Renal cortical epithelial cell (primary cell): ENCODE measurements around the gene TXLNB. TPM values are rescaled to one million over a fixed set of nuclear protein-coding genes. Genes with fewer than 3 reads are reported as not detected.

Source experiments
- DNase-seq: peaks from one replicate; pipeline ENCODE4 v3.0.0-alpha.2; 2011; ENCODE audit warnings: low read depth
- total RNA-seq: library from RNA; depleted of rRNA; stranded (reverse); fragments of >200 nt; gene quantifications from 2 replicates; pipeline ENCODE4 v1.2.3, GENCODE V29; 2014

TXLNB gene
- total RNA-seq = 0.05 TPM in 1 of 2 replicates, not detected in the other

- DNase-seq = peak; percentile 89
Measured at GRCh38 chr6:139291813-139292619, at the start of gene TXLNB. Gene TXLNB (minus strand): TSS chr6:139291998. CDS start chr6:139288899, 3,099 bp downstream.

GRCh38 chr6:139341060-139341459 lies 49.3 kb upstream of the TXLNB start:
- DNase-seq = no peak

DNA sequence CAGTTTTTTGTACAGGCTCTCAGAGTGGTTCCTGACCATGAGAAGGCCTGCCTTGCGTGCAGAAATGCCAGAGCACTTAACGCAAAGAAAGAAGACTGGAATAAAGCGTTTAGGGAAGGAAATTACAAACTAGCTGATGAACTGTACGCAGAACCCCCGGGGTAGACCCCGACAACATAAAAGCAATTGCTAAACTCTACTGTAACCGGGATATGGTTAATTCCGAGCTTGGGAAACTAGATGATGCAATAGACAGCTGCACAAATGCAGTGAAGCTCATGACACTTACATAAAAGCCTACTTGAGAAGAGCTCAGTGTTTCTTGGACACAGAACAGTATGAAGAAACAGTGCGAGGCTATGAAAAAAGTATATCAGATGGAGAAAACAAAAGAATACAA lies 47.0 kb upstream of the TXLNB start:
- DNase-seq = no peak

- DNase-seq = no peak
Measured at GRCh38 chr6:139337830-139338229, 46.0 kb upstream of the TXLNB start.

- DNase-seq = no peak
Measured at GRCh38 chr6:139337001-139337400, 45.2 kb upstream of the TXLNB start.

GRCh38 chr6:139336488-139336887 lies 44.7 kb upstream of the TXLNB start:
- peak; percentile 32 for DNase-seq

GRCh38 chr6:139335447-139336210 lies 43.8 kb upstream of the TXLNB start:
- DNase-seq = no peak

- DNase-seq = peak; percentile 82
Measured at GRCh38 chr6:139334806-139335446, 43.1 kb upstream of the TXLNB start.

DNA sequence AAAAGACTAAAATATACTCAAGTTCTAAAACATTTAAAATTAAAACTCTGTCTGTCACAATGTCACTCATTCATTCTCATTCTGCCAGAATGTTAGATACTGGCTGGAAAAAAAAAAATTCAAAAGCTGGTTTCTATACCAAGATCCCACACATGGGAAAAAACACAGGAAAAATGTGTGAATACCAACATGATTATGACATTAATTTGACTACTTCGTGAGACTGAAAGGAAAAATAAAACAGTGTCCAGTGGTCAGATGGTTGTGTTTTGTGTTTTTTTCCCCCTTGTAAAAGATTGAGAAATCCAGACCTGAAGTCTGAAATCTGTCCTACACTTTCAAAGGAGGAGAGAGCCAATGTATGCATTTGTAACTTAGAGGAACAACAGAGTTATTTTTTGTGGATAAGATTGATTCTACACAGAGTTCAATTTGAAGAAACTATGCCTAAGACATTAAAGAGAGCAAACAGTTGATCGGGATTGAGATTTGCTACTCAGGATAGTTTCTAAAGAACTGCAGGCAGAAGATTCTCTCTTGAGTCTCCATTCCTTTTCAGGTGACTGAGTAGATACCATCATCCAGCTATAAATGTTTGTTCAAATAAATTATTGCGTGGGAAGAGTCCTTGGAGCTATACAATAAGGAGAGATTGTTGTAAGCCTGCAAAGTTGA lies 39.2 kb upstream of the TXLNB start:
- DNase-seq = no peak

DNA sequence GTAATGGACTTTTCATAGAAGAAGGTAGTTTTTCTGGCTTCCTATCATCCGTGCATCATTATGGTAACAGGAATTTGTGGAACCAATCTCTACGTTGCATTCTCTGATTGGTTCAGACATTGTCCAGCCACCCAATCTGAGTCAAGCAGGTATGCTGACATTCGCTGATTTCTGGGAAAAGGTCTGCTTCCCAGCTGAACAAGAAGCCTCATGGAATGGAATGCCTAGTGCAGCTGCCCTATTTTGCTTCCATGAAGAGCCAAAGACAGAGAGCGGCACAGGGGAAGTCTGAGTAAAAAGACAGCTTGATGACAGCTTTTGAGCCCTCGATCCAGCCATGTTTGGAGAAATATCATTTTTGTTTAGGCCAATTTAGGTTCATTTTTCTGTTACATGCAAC lies 38.5 kb upstream of the TXLNB start:
- no peak for DNase-seq

- no peak for DNase-seq
Measured at GRCh38 chr6:139329224-139329623, 37.4 kb upstream of the TXLNB start.

DNA sequence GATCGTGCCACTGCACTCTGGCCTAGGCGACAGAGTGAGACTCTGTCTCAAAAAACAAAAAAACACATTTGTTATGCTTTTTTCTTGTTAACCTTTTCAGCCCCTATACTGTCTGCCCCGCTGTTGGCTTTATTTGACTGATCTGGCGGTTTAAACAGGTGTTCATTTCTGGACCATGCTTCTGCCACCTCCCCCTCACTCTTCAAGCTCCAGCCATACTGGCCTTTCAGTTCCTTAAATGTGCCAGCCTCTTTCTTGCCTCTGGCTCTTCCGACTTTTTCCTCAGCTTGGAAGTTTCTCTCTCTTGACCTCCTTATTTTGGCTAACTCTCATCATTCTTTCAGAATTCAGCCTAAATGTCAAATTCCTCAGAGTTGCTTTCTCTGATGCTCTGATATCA lies 35.2 kb upstream of the TXLNB start:
- DNase-seq = no peak

DNA sequence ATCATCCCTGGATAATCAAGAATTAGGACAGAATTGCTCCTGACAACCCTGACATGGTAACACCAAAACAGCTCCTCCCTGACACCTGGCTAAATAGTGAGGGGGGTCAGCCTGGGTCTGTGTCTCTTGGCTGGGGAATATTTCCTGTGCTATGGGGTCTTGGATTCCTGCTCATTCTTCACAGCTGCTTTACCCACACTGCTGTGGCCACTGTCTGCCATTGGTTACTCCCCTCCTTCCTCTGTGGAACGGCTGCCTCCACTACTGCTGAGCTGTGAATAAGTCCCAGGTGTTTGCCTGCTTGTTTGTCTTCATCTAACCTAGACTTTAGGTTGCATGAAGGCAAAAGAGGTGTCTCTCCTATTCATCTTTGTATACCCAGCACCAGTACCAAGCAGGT lies 33.9 kb upstream of the TXLNB start:
- DNase-seq = no peak

DNA sequence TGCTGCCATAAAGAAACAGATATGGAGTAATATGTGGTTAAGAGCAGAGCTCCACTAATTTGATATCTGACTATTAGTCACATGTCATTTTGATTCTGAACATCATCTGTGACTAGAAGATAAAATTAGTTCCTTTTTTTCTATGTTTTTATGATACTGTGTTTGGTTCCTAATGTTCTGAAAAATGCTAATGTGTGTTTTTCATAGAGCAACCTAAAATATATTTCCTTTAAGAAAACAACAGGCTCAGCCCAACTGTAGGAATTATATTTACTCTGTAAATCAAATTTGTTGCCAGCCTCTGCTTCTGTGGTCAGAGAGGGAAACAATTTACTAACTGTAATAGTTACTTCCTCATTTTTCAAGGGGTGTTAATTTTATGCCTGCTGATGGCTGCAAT lies 33.3 kb upstream of the TXLNB start:
- DNase-seq = no peak

DNA sequence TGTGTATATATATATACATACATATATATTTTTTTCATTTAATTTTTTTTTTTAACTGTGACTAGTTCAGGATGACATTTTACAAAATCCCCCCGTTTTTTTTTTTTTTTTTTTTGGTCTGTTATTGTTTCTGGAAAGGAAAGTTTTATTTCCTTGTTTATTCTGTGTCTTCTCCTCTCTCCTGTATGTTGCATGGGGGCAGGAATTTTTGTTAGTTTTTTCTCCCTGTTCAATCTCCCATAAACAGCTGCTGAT lies 32.4 kb upstream of the TXLNB start:
- DNase-seq = no peak

DNA sequence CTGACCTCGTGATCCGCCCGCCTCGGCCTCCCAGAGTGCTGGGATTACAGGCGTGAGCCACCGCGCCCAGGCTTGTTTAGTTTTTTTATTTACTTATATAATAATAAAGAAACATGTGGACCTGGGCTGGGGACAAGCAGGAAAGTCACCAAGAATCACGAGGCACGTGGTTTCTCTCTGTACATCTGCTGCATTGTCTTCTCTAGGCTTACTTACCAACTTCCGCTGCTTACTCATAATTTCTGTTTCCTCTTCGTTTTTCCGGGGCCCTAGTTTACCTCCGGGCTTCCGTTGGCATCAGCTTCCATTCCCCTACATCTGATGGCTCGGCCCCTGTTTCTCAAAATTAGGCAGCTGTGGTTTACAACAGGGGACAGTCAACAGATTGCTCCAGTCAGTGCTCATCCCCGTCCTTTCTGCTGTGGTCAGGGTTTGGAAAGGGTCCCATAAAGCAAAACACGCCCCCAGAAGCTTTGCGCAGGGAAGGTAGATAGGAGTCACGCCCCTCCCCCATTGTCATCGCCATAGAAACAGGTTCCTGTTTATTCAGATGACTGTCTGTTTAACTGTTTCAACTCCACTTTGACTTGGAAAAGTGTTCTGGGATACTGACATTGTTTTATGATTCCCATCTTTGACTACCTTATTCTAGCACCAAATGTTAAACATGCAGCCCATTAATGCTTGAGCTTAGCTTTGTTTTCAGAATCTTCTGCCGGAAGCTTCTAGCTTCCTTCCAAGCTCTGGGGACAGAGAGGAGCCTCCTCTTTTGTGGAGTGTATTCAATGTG lies 31.9 kb upstream of the TXLNB start:
- DNase-seq = peak; percentile 55

DNA sequence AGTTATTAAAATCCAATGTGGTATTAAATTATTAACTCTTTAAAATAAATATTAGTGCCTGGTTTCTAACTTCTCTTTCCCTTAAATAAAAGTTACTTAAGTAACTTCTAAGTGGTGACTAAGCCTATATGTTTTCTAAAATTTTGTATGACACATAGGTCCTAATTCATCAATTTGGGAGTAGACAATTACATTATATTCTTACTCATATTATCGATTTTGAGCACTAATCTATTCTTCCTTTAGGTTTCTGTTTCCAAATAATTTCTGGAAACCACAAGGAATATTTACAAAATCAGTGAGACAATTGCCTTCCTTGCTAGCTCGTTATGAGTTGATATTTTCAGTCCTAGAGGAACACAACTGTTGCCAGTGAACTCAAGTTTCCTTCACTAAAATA lies 28.3 kb upstream of the TXLNB start:
- no peak for DNase-seq

DNA sequence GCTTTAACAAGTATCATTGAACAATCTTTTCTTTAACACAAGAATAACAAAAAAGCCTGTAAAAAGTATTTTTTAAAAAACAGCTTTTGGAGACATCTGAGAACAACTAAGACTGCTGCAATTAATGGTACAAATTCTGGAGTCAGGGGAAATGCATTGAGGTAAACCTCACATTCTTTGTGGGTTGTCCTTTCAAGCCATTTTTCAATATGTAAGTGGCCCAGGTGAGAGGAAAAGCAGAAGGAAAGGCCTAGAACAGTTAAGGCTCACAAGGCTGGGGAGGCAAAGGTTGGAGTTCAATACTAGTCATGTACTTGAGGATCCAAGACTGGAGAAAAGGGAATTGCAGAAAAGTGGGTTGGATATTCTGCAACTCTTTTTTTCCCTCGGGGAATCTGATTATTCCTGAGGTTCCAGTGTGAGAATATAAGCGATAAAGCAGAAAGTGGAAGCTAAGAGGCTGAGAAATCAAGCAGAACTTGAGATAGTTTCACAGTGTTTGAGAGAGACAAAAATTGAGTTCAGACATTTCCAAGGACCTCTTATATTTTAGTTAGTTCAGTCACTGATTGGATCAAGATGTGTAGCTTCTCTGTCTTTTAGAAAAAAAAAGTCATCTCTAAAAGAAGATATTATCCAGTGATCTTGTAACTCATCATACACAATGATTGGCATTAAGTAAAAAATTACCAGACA lies 25.0 kb upstream of the TXLNB start:
- peak; percentile 28 for DNase-seq

DNA sequence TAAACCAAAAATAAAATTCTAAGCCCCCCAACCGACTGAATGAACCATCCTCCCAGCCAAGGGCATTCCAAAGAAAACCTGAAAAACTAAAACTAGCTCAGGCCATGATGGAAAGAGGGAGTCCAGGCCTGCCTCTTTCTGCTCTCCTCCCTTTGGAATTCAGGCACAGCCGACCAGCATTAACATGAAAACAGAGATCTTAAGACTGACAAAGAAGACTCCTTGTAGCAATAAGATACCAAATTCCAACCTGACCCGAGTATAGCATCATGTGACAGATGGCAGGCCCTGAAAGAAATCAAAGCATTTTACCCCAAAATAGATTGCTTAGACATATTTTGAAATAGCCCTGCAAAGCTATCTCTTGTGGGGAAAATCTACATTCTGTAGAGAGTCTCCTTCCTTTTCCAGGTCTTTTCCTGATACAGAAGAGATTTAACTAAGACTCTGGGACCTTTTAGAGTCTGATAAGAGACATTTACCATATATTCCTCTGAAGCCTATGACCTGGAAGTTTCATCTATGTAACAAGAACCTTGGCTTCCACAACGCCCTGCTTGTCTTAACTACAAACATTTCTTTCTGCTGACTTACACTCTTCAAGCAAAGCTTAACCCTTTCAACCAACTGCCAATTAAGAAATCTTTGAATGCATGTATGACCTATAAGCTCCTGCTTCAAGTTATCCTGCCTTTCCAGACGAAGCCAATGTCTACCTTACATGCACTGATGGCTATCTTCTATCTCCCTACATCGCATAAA lies 22.2 kb upstream of the TXLNB start:
- DNase-seq = no peak

- DNase-seq = no peak
Measured at GRCh38 chr6:139313229-139313628, 21.4 kb upstream of the TXLNB start.
